NOMO-1 treated with DMSO at 0.1 percent for 48 hours (cell line): ENCODE measurements around the gene SLIT1.

Experiments used
- DNase-seq: peaks from one replicate; lab custom pipeline; 2025; ENCODE audit not compliant: unreplicated experiment; lab: John Stamatoyannopoulos, UW

The SLIT1 gene

DNA sequence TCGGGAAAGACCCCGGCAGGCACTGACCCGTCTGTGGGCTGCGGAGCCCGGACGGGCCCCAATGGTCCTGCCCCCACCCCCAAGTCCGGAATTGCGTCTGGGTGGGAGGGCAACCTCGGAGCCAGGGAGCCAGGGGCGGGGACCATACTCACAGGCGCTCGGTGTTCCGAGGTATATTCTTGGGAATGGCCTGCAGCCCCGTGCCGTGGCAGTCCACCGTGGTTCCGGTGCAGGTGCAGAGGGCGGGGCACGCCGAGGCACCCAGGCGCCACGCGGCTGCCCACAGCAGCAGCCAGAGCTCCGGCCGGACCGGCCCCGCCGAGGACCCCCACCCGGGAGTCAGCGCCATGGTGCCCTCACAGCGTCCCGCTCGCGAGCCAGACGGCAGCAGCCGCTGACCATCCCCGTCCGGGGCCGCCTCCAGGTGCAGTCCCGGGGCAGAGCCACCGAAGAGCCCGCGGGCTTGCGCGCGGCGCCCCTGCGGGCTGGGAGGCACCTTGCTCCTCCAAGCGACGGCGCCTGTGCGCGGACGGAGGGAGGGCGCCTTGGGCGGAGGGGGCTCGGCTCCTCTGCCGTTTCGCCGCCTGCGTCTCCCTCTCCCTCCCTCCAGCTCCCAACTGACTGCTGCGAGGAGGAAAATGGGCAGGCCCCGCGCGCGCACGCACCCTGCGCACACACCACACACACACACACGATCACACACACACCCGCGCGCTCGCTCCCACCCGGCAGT is at the start of gene SLIT1:
SLIT1 (minus strand) TSS at position 634 of the 733 bp plus-strand sequence; CDS start at position 349, 285 bp downstream.
- DNase-seq, result peak; percentile 2

GRCh38 chr10:97235353-97235752 is 49.6 kb upstream of the SLIT1 start:
- no peak for DNase-seq

- DNase-seq, result peak; percentile 48
These were observed 48.6 kb upstream of the SLIT1 start for GRCh38 chr10:97234400-97234799.

GRCh38 chr10:97230146-97230545 is 44.4 kb upstream of the SLIT1 start:
- DNase-seq, result no peak

- DNase-seq, result no peak
These were observed 43.7 kb upstream of the SLIT1 start for GRCh38 chr10:97229322-97230015.

- no peak for DNase-seq
These were observed 43.0 kb upstream of the SLIT1 start for GRCh38 chr10:97228775-97229157.

GRCh38 chr10:97228130-97228774 is 42.5 kb upstream of the SLIT1 start:
- DNase-seq, result no peak

DNA sequence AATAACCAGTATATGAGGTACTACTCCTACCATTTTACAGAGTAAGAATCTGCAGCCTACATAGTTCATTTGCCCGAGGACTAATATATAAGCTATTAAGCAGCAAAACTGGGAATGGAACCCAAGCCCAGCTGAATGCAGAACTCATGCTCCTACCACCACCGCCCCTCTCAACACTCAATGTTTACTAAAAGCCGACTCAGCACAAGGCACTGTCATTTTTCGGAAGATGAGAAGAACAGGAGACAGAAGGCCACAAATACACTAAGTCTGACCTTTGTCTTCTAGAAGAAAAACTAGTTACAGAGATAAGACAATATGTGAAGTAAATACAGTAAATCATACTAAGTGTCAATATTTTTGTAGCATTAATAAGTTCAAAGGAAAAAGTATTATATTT is 40.6 kb upstream of the SLIT1 start:
- DNase-seq, result no peak

- peak; percentile 18 for DNase-seq
These were observed 39.0 kb upstream of the SLIT1 start for GRCh38 chr10:97224483-97225435.

DNA sequence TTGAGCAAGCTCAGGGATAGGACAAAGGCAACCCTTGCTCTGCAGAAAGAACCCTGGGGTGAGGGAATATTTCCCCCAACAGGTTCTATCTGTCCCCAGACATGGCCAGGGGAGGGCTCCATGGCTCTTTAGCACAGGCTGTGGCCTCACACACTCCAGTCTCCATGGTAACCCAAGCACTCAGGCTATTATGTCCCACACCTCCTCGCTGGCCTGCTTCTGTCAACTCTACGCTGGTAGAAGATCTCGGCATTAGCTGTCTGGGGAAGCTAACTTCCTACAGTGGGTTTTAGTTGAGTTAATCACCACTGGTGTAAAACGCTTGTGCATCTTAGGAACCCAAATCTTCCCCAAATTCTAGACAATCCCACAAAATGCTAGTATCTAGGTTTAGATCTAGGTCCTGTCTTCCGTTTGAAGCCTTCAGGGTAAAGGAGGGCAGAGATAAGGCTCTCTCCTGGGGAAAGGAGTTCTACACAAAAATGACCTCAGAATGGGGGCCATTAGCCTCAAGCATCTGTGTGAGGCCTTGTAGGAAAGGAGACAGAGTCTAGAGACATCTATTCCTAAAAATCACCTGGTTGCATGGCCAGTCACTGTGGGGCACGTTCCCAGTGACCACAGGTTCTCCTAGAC is 36.7 kb upstream of the SLIT1 start:
- DNase-seq, result no peak

DNA sequence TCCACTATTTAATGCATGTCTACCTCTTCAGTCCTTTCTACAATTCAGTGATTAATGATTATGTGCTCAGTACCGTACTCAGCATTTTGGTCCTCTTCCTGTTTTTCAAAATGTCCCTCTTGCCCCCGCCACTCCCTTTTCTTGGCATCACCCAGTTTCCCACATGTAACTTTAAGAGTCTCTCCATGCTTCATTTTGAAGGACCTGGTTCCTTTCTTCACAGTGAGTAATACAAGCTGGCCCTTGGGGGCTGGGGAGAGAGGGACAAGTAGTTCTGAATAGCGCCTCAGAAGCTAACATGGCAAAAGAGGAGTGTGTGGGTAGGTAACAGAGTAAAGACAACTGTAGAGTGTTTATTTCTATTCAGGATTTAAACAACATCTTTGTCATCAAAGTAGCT is 34.6 kb upstream of the SLIT1 start:
- DNase-seq, result no peak

DNA sequence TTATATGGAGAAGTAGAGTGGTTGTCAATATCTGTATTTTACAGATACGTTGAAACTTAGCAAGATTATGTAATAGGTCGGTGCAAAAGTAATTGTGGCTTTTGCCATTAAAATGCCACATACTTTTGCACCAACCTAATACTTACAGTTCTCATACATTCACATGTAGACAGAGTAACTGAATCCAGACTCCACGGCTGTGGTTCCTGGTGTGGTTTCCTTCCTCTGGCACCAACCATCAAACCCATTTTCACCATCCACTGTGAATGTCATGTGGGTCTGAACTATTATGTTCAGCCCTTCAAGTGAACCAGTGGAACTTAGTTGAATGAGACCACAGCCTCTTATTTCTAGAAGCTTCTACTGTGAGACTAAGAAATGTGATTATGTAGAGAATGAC is 31.5 kb upstream of the SLIT1 start:
- DNase-seq, result peak; percentile 37

DNA sequence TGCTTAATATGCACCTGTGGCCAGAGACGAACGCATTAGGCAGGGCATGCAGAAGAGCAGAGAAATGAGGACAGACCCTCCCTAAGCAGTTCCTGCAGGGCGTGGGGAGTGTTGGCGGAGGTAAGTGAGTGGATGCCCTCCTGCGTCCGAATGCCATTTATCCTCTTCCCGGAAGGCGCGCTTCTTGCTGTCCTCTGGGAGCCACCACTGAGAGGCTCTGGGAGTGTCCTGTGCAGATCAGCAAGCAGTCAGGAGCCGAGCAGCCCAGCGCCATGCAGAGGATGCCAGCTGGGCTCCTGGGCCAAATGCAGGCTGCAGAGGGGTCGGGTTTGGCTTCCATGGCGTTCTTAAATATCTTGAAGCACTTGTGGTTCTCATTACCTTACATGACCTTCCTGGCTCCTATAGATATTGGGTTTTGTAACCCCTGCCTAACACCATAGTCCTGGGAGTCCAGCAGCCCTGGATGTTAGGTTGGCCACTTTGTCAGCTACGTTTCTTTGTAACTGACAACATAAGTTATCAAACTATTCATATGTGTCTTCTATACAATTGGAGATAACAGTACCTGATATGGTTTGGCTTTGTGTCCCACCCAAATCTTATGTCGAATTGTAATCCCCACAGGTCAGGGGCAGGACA is 30.0 kb upstream of the SLIT1 start:
- DNase-seq, result no peak

GRCh38 chr10:97213431-97213830 is 27.7 kb upstream of the SLIT1 start:
- no peak for DNase-seq

DNA sequence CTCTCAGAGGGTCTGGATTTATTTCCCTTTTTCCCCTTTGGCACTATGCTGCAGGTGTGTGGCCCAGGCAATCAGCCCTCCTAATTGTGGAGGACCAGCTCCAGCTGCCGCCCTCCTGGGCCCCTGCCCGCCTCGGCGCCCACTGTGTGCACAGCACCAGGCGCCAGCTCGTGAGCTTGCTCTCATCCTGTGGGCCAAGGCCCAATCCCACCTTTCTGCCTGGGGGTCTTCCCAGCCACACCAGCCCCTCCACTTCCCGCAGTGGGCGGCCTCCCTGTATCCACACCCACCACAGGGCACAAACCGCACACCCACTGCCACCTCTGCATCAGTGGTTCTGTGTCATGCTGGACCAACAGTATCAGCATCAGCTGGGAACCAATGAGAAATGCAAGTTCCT is 25.5 kb upstream of the SLIT1 start:
- no peak for DNase-seq

DNA sequence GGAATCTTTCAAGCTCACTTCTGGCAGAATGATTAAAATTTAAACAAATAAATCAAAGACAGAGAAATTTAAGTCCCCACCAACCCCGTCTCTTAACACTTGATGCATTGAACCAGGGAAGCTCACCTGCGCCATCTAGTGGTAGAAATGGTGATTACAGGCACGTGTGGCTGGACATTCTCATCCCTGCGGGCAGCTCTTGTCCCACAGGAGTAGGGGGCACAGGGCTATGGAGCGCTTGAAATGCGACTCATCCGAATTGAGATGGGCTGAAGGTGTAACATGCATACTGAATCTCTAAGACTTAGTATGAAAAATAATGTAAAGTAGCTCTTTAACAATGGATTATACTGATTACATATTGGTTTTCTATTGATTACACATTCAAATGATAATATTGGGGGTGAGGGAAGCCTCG is 24.8 kb upstream of the SLIT1 start:
- peak; percentile 35 for DNase-seq

GRCh38 chr10:97207756-97208346 is 22.1 kb upstream of the SLIT1 start:
- no peak for DNase-seq

DNA sequence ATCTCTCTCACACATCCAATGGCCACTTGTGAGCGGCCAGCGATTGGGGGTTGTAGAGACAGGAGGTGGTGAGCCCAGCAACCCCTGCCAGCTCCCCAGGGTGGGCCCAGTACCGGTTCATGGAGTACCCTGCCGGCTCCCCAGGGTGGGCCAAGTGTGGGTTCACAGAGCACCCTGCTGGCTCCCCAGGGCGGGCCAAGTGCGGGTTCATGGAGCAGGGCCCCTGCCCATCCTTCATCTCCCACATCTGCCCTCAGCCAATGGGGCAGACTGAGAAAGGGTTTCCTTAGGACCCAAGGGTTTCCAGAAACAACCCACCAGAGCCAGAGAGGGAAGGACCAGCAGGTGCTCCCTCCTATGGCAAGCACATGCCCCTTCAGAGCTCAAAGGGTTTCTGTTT is 21.4 kb upstream of the SLIT1 start:
- no peak for DNase-seq

- no peak for DNase-seq
These were observed 19.3 kb upstream of the SLIT1 start for GRCh38 chr10:97204826-97205679.
